COLO668 (cell line): ENCODE measurements around the gene POP7.
"Not testable (repeated sequence)": the region's sequence is repeated elsewhere in the genome, so short reads cannot be mapped to it uniquely, and the experiment has no call there.

Experiments used
- DNase-seq: peaks from one replicate; lab custom pipeline; 2025; ENCODE audit not compliant: unreplicated experiment; lab: John Stamatoyannopoulos, UW

The POP7 gene

GRCh38 chr7:100723732-100724275 lies 17.9 kb downstream of the POP7 start:
- no peak for DNase-seq

- not testable (repeated sequence) for DNase-seq
Measured at GRCh38 chr7:100724364-100724763, 18.4 kb downstream of the POP7 start.

- no peak for DNase-seq
Measured at GRCh38 chr7:100726996-100727761, 21.3 kb downstream of the POP7 start.

- no peak for DNase-seq
Measured at GRCh38 chr7:100728196-100728595, 22.3 kb downstream of the POP7 start.

GRCh38 chr7:100730136-100730800 lies 24.3 kb downstream of the POP7 start:
- no peak for DNase-seq

GRCh38 chr7:100731937-100732636 lies 26.2 kb downstream of the POP7 start:
- no peak for DNase-seq

GRCh38 chr7:100735730-100736129 lies 29.8 kb downstream of the POP7 start:
- DNase-seq = no peak

- DNase-seq = no peak
Measured at GRCh38 chr7:100736671-100737070, 30.8 kb downstream of the POP7 start.

- DNase-seq = no peak
Measured at GRCh38 chr7:100739934-100740333, 34.0 kb downstream of the POP7 start.

- no peak for DNase-seq
Measured at GRCh38 chr7:100744605-100745004, 38.7 kb downstream of the POP7 start.

GRCh38 chr7:100745184-100745583 lies 39.3 kb downstream of the POP7 start:
- no peak for DNase-seq

GRCh38 chr7:100752994-100753393 lies 47.1 kb downstream of the POP7 start:
- DNase-seq = no peak

GRCh38 chr7:100753750-100754149 lies 47.8 kb downstream of the POP7 start:
- DNase-seq = no peak
